CD14-positive monocyte (primary cell): Measurements from ENCODE around the gene SETBP1. TPM values are rescaled to one million over a fixed set of nuclear protein-coding genes. Genes with fewer than 3 reads are reported as not detected.

Experiments
- DNase-seq, 3 donors: peaks; one replicate each; pipeline ENCODE4 v3.0.0-alpha.2; 2011 to 2022
- H2AFZ ChIP-seq: 2 replicates; pipeline ENCODE4 v1.6.0; 2012; ENCODE audit warnings: mild to moderate bottlenecking, low read depth, low read length, inconsistent platforms; ENCODE audit not compliant: insufficient read depth, poor library complexity, severe bottlenecking
- H3K27ac ChIP-seq, 2 donors: 1 replicate in 1 of 2; 2 replicates in 1 of 2; pipeline ENCODE4 v1.5.1; 2012 to 2013; ENCODE audit warnings: low read length in 2 of 2, control low read depth in 1 of 2, inconsistent platforms in 1 of 2, low read depth in 1 of 2, mild to moderate bottlenecking in 1 of 2
- H3K27me3 ChIP-seq, 2 donors: one replicate each; pipeline versions ENCODE4 v1.6.0 to v1.6.1; 2011 to 2013; ENCODE audit warnings: low read length in 2 of 2; ENCODE audit not compliant: control insufficient read depth in 2 of 2, insufficient read depth in 2 of 2
- H3K36me3 ChIP-seq, 2 donors: replicated peaks in 1 of 2; 1 replicate in 1 of 2; 2 replicates in 1 of 2; pipeline versions ENCODE4 v1.5.1 to v1.6.1; 2012 to 2013; ENCODE audit warnings: low read length in 2 of 2, control low read depth in 1 of 2, inconsistent platforms in 1 of 2, mild to moderate bottlenecking in 1 of 2; ENCODE audit not compliant: insufficient read depth in 2 of 2, control insufficient read depth in 1 of 2
- H3K4me1 ChIP-seq, 2 donors: 1 replicate in 1 of 2; 2 replicates in 1 of 2; pipeline versions ENCODE4 v1.5.1 to v1.6.1; 2012 to 2013; ENCODE audit warnings: low read length in 2 of 2, control low read depth in 1 of 2, inconsistent platforms in 1 of 2, mild to moderate bottlenecking in 1 of 2, moderate library complexity in 1 of 2; ENCODE audit not compliant: insufficient read depth in 2 of 2, control insufficient read depth in 1 of 2
- H3K4me2 ChIP-seq: replicated peaks from 2 replicates; pipeline ENCODE3; 2012; ENCODE audit warnings: low read length, moderate library complexity, mild to moderate bottlenecking; ENCODE audit not compliant: poor library complexity, severe bottlenecking; ENCODE audit errors: extremely low read depth
- H3K4me3 ChIP-seq, 3 experiments: fragments of 200-600 bp in 1 of 3; sonication (generic) in 1 of 3; replicated peaks in 1 of 3; 1 replicate in 2 of 3; 2 replicates in 1 of 3; pipeline ENCODE4 v1.5.1; 2011 to 2013; ENCODE audit warnings: low read length in 3 of 3, mild to moderate bottlenecking in 3 of 3, control low read depth in 2 of 3, low read depth in 2 of 3, inconsistent platforms in 1 of 3, moderate library complexity in 1 of 3
- H3K79me2 ChIP-seq: 2 replicates; pipeline ENCODE4 v1.6.0; 2012; ENCODE audit warnings: mild to moderate bottlenecking, control low read depth, inconsistent platforms, low read length, moderate library complexity; ENCODE audit not compliant: insufficient read depth
- H3K9ac ChIP-seq: 2 replicates; pipeline ENCODE4 v1.6.0; 2017; ENCODE audit warnings: low read length, mild to moderate bottlenecking; ENCODE audit not compliant: insufficient read depth, poor library complexity, severe bottlenecking
- H3K9me3 ChIP-seq, 2 donors: replicated peaks in 1 of 2; 1 replicate in 1 of 2; 2 replicates in 1 of 2; pipeline versions ENCODE4 v1.5.1 to v1.6.1; 2012 to 2013; ENCODE audit warnings: low read length in 2 of 2, control low read depth in 1 of 2; ENCODE audit not compliant: control insufficient read depth in 1 of 2, insufficient read depth in 1 of 2
- H4K20me1 ChIP-seq: 2 replicates; pipeline ENCODE4 v1.6.0; 2012; ENCODE audit warnings: mild to moderate bottlenecking, low read length, control low read depth, moderate library complexity; ENCODE audit not compliant: insufficient read depth
- H3K27ac Mint-ChIP-seq, 7 donors: one replicate each; pipeline ENCODE4 v1.8.0; 2020; ENCODE audit warnings: mild to moderate bottlenecking in 7 of 7, mixed read lengths in 7 of 7, moderate library complexity in 6 of 7, inconsistent platforms in 2 of 7
- H3K27me3 Mint-ChIP-seq, 3 donors: one replicate each; pipeline ENCODE4 v1.8.0; 2021 to 2022; ENCODE audit warnings: low read depth in 3 of 3, mild to moderate bottlenecking in 3 of 3, mixed read lengths in 3 of 3, moderate library complexity in 3 of 3, inconsistent platforms in 1 of 3
- H3K36me3 Mint-ChIP-seq, 2 donors: one replicate each; pipeline ENCODE4 v1.8.0; 2020; ENCODE audit warnings: mixed read lengths in 2 of 2, inconsistent platforms in 1 of 2, mild to moderate bottlenecking in 1 of 2
- H3K4me1 Mint-ChIP-seq: one replicate; pipeline ENCODE4 v1.8.0; 2020; ENCODE audit warnings: mild to moderate bottlenecking, mixed read lengths
- H3K4me3 Mint-ChIP-seq, 2 donors: one replicate each; pipeline ENCODE4 v1.8.0; 2020; ENCODE audit warnings: mild to moderate bottlenecking in 2 of 2, mixed read lengths in 2 of 2, moderate library complexity in 1 of 2
- H3K9me3 Mint-ChIP-seq, 7 donors: one replicate each; pipeline ENCODE4 v1.8.0; 2020 to 2022; ENCODE audit warnings: mixed read lengths in 7 of 7, mild to moderate bottlenecking in 6 of 7, moderate library complexity in 6 of 7, inconsistent platforms in 2 of 7
- WGBS: methylation state at CpG from one replicate; pipeline ENCODE4 v1.1.5; 2013; ENCODE audit warnings: missing lambda C conversion rate; ENCODE audit not compliant: insufficient coverage; 5-methylcytosine and 5-hydroxymethylcytosine counted together
- intact Hi-C, 2 donors: fragments of 100-400 bp; cut with micrococcal nuclease; formaldehyde crosslinking; loops; one replicate each; pipeline versions ENCODE4 v1.15.0 to v1.15.1; 2023
- polyA plus RNA-seq, 3 donors: library from polyadenylated mRNA; depleted of rRNA in 1 of 3; unstranded in 2 of 3; stranded (reverse) in 1 of 3; fragments of 300-500 nt in 2 of 3; fragments of >200 nt in 1 of 3; fragmentation: Illumina TruSeq in 2 of 3; gene quantifications; 1 replicate in 2 of 3; 2 replicates in 1 of 3; pipeline ENCODE4 v1.2.3, GENCODE V29; 2012 to 2021
- TF ChIP-seq, protein P1 (sequence below): fragments of 200-600 bp; IDR thresholded peaks from one replicate; pipeline ENCODE4 v1.8.0; 2022; ENCODE audit warnings: antibody characterized with exemption, mild to moderate bottlenecking

The SETBP1 gene
- polyA plus RNA-seq, 3 donors: 0.01 to 1.2 TPM; not detected in 1

DNA sequence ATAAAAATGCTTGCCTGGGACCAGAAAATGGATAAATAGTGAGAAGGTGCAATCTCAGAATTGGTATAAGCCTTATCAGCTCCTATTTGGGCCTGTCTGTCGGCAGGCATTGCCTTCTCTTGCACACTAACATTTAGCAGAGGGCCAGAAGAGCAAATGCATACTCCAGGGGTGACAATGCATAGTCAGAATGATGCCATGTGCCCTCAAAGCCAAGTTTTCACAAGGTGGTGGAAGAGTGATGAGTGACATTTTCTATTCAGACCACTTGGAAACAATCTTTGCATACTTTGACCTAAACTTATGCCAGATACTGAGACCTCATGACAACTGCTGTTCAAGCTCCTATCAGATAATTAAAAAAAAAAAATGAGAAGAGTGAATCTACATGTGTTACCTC is 276.3 kb downstream of the SETBP1 start:
- Histone ChIP-seq H2AFZ (no peak overlapping the region), H3K9ac (no peak overlapping the region), H3K79me2 (no peaks in the 10 kb centered on the region), H4K20me1 (no peaks in the 10 kb centered on the region), H3K27me3 (no peaks in the 10 kb centered on the region), H3K4me2 (no peak overlapping the region), H3K4me1 (no peaks in the 10 kb centered on the region), H3K9me3 (peaks cover 0 to 8% of the 10 kb centered on the region in 2 donors), H3K27ac (no peak overlapping the region), H3K4me3 (no peak overlapping the region), H3K36me3 (no peaks in the 10 kb centered on the region)
- no peak for DNase-seq
- WGBS: no CpG with 5 or more reads among the region's 1 CpG
- intact Hi-C loops: no loop called here
- peaks cover 7% of the 10 kb centered on the region for H3K4me1 Mint-ChIP-seq
- H3K36me3 Mint-ChIP-seq: no peaks in the 10 kb centered on the region
- H3K4me3 Mint-ChIP-seq: no peak overlapping the region
- H3K27ac Mint-ChIP-seq: peak overlapping the region in 1 of 7 donors; percentile 33
- peaks cover 0 to 6% (median 2%) of the 10 kb centered on the region in 7 donors for H3K9me3 Mint-ChIP-seq
- TF ChIP-seq, protein P1, sequence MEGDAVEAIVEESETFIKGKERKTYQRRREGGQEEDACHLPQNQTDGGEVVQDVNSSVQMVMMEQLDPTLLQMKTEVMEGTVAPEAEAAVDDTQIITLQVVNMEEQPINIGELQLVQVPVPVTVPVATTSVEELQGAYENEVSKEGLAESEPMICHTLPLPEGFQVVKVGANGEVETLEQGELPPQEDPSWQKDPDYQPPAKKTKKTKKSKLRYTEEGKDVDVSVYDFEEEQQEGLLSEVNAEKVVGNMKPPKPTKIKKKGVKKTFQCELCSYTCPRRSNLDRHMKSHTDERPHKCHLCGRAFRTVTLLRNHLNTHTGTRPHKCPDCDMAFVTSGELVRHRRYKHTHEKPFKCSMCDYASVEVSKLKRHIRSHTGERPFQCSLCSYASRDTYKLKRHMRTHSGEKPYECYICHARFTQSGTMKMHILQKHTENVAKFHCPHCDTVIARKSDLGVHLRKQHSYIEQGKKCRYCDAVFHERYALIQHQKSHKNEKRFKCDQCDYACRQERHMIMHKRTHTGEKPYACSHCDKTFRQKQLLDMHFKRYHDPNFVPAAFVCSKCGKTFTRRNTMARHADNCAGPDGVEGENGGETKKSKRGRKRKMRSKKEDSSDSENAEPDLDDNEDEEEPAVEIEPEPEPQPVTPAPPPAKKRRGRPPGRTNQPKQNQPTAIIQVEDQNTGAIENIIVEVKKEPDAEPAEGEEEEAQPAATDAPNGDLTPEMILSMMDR: no peak
- peaks cover 0 to 2% (median under 1%) of the 10 kb centered on the region in 3 donors for H3K27me3 Mint-ChIP-seq

DNA sequence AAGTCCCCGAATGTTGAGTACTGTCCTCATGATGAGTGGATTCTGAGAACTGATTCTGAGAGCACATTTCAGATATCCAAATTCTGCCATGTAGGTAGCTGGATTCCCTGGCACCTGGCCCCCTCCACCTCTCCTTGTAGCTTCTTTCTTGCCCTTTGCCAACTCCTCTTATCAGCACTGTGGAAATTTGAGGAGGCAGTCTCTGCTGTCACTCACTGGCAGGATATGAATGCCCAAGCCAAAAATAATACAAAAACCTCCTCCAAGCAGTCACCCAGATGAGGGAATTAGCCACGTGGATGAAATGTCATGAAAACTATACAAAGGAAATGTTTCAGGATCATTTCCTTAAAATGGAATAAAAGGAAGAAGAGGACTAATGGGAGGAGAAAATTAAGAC is 276.8 kb downstream of the SETBP1 start:
- H3K79me2 ChIP-seq: no peaks in the 10 kb centered on the region
- Mint-ChIP-seq H3K4me3 (no peak overlapping the region), H3K9me3 (peaks cover 0 to 4% (median 2%) of the 10 kb centered on the region in 7 donors), H3K27ac (peak overlapping the region in 1 of 7 donors; percentile 27), H3K36me3 (no peaks in the 10 kb centered on the region), H3K4me1 (peaks cover 7% of the 10 kb centered on the region), H3K27me3 (peaks cover 0 to 2% (median 2%) of the 10 kb centered on the region in 3 donors)
- H3K27ac ChIP-seq: no peak overlapping the region
- H3K4me3 ChIP-seq: no peak overlapping the region
- no peak overlapping the region for H3K4me2 ChIP-seq
- no peaks in the 10 kb centered on the region for H3K4me1 ChIP-seq
- H3K27me3 ChIP-seq: no peaks in the 10 kb centered on the region
- TF ChIP-seq, protein P1: no peak
- no peak overlapping the region for H2AFZ ChIP-seq
- WGBS: 83% methylated on average over 1 of the region's 2 CpGs
- DNase-seq: no peak
- intact Hi-C loops: no loop called here
- no peaks in the 10 kb centered on the region for H3K36me3 ChIP-seq
- no peak overlapping the region for H3K9ac ChIP-seq
- H3K9me3 ChIP-seq: peaks cover 0 to 5% of the 10 kb centered on the region in 2 donors
- H4K20me1 ChIP-seq: no peaks in the 10 kb centered on the region
